Measurements from ENCODE around the gene DLG2.

DNA sequence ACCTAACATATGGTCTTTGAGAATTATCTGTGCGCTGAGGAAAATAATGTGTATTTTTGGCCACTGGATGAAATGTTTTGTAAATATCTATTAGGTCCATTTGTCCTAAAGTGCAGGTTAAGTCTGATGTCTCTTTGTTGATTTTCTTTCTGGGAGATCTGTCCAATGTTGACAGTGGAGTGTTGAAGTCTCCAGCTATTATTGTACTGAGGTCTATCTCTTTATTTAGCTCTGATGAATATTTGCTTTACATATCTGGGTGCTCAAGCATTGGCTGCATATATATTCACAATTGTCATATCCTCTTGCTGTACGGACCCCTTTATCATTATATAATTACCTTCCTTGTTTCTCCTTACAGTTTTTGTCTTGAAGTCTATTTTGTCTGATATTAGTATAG lies 833.8 kb downstream of the DLG2 start:
- TF ChIP-seq, protein P1, sequence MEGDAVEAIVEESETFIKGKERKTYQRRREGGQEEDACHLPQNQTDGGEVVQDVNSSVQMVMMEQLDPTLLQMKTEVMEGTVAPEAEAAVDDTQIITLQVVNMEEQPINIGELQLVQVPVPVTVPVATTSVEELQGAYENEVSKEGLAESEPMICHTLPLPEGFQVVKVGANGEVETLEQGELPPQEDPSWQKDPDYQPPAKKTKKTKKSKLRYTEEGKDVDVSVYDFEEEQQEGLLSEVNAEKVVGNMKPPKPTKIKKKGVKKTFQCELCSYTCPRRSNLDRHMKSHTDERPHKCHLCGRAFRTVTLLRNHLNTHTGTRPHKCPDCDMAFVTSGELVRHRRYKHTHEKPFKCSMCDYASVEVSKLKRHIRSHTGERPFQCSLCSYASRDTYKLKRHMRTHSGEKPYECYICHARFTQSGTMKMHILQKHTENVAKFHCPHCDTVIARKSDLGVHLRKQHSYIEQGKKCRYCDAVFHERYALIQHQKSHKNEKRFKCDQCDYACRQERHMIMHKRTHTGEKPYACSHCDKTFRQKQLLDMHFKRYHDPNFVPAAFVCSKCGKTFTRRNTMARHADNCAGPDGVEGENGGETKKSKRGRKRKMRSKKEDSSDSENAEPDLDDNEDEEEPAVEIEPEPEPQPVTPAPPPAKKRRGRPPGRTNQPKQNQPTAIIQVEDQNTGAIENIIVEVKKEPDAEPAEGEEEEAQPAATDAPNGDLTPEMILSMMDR (IDR thresholded peaks at IDR 0.05): no peak
- TF ChIP-seq POLR2A (IDR thresholded peaks at IDR 0.05): no peak
